Parathyroid adenoma (tissue), 2 donors: ENCODE measurements around the gene OSR1.
"Not testable (repeated sequence)": the region's sequence is repeated elsewhere in the genome, so short reads cannot be mapped to it uniquely, and the experiment has no call there.

ENCODE experiments used
- H2AFZ ChIP-seq: fragments of 300-600 bp; sonication (generic); one replicate; pipeline ENCODE4 v1.7.0; 2017; ENCODE audit warnings: antibody characterized with exemption, mild to moderate bottlenecking
- H3K27ac ChIP-seq: fragments of 300-600 bp; sonication (generic); one replicate; pipeline ENCODE4 v1.7.0; 2017
- H3K27me3 ChIP-seq: fragments of 300-600 bp; sonication (generic); one replicate; pipeline ENCODE4 v1.7.0; 2017; ENCODE audit warnings: low read length; ENCODE audit not compliant: control insufficient read depth, insufficient read depth
- H3K36me3 ChIP-seq: fragments of 300-600 bp; sonication (generic); one replicate; pipeline ENCODE4 v1.7.0; 2017; ENCODE audit warnings: low read length; ENCODE audit not compliant: control insufficient read depth, insufficient read depth
- H3K4me1 ChIP-seq: fragments of 300-600 bp; sonication (generic); one replicate; pipeline ENCODE4 v1.7.0; 2017; ENCODE audit warnings: control low read depth
- H3K4me2 ChIP-seq: fragments of 300-600 bp; sonication (generic); one replicate; pipeline ENCODE4 v1.7.0; 2017; ENCODE audit warnings: low read length
- H3K4me3 ChIP-seq: fragments of 300-600 bp; sonication (generic); one replicate; pipeline ENCODE4 v1.7.0; 2017; ENCODE audit warnings: low read depth, low read length
- H3K79me2 ChIP-seq: fragments of 300-600 bp; sonication (generic); one replicate; pipeline ENCODE4 v1.7.0; 2017; ENCODE audit warnings: control low read depth
- H3K9ac ChIP-seq: fragments of 300-600 bp; sonication (generic); one replicate; pipeline ENCODE4 v1.7.0; 2017; ENCODE audit warnings: mild to moderate bottlenecking
- H3K9me3 ChIP-seq: fragments of 300-600 bp; sonication (generic); one replicate; pipeline ENCODE4 v1.7.0; 2017; ENCODE audit warnings: low read length; ENCODE audit not compliant: control insufficient read depth
- CTCF ChIP-seq: fragments of 300-600 bp; sonication (generic); IDR thresholded peaks from one replicate; pipeline ENCODE4 v1.7.0; 2017; ENCODE audit warnings: antibody characterized with exemption, mild to moderate bottlenecking
- donor health status: primary hyperparathyroidism.

Gene OSR1

DNA sequence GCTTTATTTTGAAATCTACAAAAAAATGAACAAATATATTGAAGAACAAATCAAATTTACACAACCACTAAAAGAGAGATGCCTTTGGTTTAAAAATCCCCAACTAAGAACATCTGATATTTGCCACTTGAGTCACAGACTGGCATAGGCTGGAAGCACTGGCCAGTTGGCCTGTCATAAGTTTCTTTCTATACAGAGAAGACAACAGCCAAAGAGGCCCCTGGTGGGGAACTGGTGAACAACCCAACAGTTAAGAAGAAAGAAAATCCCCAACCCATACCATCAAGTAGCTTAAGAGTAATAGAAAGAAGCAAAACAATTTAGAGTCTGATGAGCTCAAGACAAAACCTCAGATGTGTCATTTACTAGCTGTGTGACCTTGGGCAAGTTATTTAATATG lies 45.5 kb downstream of the OSR1 start:
- Histone ChIP-seq H3K36me3 (no peaks in the 10 kb centered on the region), H3K4me2 (no peak overlapping the region), H3K9ac (no peak overlapping the region), H3K4me1 (no peaks in the 10 kb centered on the region), H3K27me3 (no peaks in the 10 kb centered on the region), H3K4me3 (no peak overlapping the region), H3K27ac (no peak overlapping the region), H2AFZ (no peak overlapping the region), H3K9me3 (no peaks in the 10 kb centered on the region), H3K79me2 (no peaks in the 10 kb centered on the region)
- TF ChIP-seq CTCF = peak; percentile 10

DNA sequence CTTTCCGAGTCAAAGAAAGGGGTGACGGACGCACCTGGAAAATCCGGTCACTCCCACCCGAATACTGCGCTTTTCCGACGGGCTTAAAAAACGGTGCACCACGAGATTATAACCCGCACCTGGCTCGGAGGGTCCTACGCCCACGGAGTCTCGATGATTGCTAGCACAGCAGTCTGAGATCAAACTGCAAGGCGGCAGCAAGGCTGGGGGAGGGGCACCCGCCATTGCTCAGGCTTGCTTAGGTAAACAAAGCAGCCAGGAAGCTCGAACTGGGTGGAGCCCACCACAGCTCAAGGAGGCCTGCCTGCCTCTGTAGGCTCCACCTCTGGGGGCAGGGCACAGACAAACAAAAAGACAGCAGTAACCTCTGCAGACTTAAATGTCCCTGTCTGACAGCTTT lies 52.4 kb downstream of the OSR1 start:
- H3K9ac ChIP-seq, H2AFZ ChIP-seq, H3K9me3 ChIP-seq, H3K79me2 ChIP-seq, H3K4me3 ChIP-seq, H3K4me2 ChIP-seq, H3K27ac ChIP-seq, H3K27me3 ChIP-seq, H3K36me3 ChIP-seq, H3K4me1 ChIP-seq: not testable (repeated sequence)

- H3K36me3 ChIP-seq, H3K79me2 ChIP-seq, H3K4me1 ChIP-seq, H3K27ac ChIP-seq, H3K9ac ChIP-seq, H2AFZ ChIP-seq, H3K27me3 ChIP-seq, H3K9me3 ChIP-seq: not testable (repeated sequence)
- Histone ChIP-seq H3K4me3 (peak overlapping the region; percentile 18), H3K4me2 (peak overlapping the region; percentile 34)
Observed at GRCh38 chr2:19305400-19306055, 52.9 kb downstream of the OSR1 start.

DNA sequence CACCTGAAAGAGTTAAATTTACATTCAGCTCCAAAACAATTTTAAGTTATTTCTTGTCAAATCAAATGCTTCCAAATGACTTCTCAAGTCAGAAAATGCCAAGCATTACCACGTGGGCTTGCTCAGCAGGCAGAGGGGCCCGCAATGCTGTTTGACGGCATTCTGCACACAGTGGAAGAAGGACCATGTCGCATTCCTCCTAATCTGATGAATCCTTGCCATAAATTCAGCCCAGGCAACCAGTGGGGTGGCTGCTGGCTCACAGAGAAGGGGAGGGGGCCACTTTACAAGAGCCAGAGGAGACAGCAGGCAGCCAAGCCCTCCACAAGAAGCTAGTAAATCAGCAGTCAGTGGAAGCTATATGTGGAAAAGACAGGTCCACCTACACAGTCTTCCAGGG lies 56.7 kb downstream of the OSR1 start:
- H3K4me3 ChIP-seq = no peak overlapping the region
- no peaks in the 10 kb centered on the region for H3K9me3 ChIP-seq
- no peak overlapping the region for H3K27ac ChIP-seq
- no peaks in the 10 kb centered on the region for H3K36me3 ChIP-seq
- H2AFZ ChIP-seq = no peak overlapping the region
- no peak for TF ChIP-seq CTCF
- H3K4me2 ChIP-seq = no peak overlapping the region
- no peaks in the 10 kb centered on the region for H3K27me3 ChIP-seq
- no peak overlapping the region for H3K9ac ChIP-seq
- no peaks in the 10 kb centered on the region for H3K79me2 ChIP-seq
- H3K4me1 ChIP-seq = peaks cover 4% of the 10 kb centered on the region
